HepG2 (cell line): ENCODE data around the gene PODXL. TPM values are rescaled to one million over a fixed set of nuclear protein-coding genes. Genes with fewer than 3 reads are reported as not detected.

Source experiments
- ATAC-seq: fragments of 200-7000 bp; cut with Tn5 transposase; 3 replicates; pipeline ENCODE4 v1.9.1; 2020; ENCODE audit warnings: mild to moderate bottlenecking, moderate library complexity
- BruUV-seq: library from RNA; stranded (reverse); fragments of 400-500 nt; replicated peaks from 2 replicates; lab custom pipeline; 2021; lab: Mats Ljungman, UMichigan
- CTCF ChIA-PET: fragments of 300-600 bp; formaldehyde crosslinking; extraction: SDS; loops from one replicate; lab custom pipeline; 2021; ENCODE audit warnings: low total read pairs, inconsistent platforms, low intra/inter-chr PET ratio; lab: Yijun Ruan, JAX
- POLR2A ChIA-PET: fragments of 350-600 bp; sonication (Branson Sonifier 250); formaldehyde crosslinking; loops from one replicate; lab custom pipeline; 2020; ENCODE audit warnings: antibody characterized with exemption, inconsistent platforms; lab: Yijun Ruan, JAX
- DNase-seq: peaks from one replicate; pipeline ENCODE4 v3.0.0-alpha.2; 2015; ENCODE audit warnings: low spot score
- FAIRE-seq: peaks from 3 replicates; lab custom pipeline; 2011; peaks lifted over from hg19 to GRCh38; lab: Jason Lieb, UNC
- H2AFZ ChIP-seq: one replicate; pipeline ENCODE4 v1.6.1; 2011; ENCODE audit warnings: low read length, inconsistent platforms
- H3K27ac ChIP-seq: fragments of 300-600 bp; 3 replicates; pipeline ENCODE4 v1.8.0; 2011; ENCODE audit warnings: mixed run types, mild to moderate bottlenecking, mixed read lengths, low read length, inconsistent platforms; ENCODE audit not compliant: insufficient read depth; ENCODE audit errors: extremely low read length
- H3K27me3 ChIP-seq, 2 experiments: fragments of 200-600 bp in 1 of 2; 2 replicates in 1 of 2; 3 replicates in 1 of 2; pipeline versions ENCODE4 v1.6.0 to v1.8.0; 2011; ENCODE audit warnings: low read length in 2 of 2, mild to moderate bottlenecking in 2 of 2, moderate library complexity in 2 of 2, inconsistent platforms in 1 of 2; ENCODE audit not compliant: insufficient read depth in 2 of 2, control insufficient read depth in 1 of 2
- H3K36me3 ChIP-seq, 2 experiments: fragments of 200-600 bp in 1 of 2; replicated peaks in 1 of 2; 2 replicates in 1 of 2; 3 replicates in 1 of 2; pipeline versions ENCODE4 v1.5.1 to v1.8.0; 2011; ENCODE audit warnings: low read length in 2 of 2, inconsistent platforms in 1 of 2; ENCODE audit not compliant: insufficient read depth in 2 of 2, control insufficient read depth in 1 of 2
- H3K4me1 ChIP-seq: 2 replicates; pipeline ENCODE4 v1.5.1; 2012; ENCODE audit warnings: low read length, inconsistent platforms; ENCODE audit not compliant: insufficient read depth
- H3K4me2 ChIP-seq: 2 replicates; pipeline ENCODE4 v1.6.0; 2011; ENCODE audit warnings: low read depth, low read length, inconsistent platforms
- H3K4me3 ChIP-seq, 3 experiments: fragments of 200-600 bp in 1 of 3; sonication (generic), shearing (Covaris generic) in 1 of 3; replicated peaks in 1 of 3; 2 replicates each; pipeline ENCODE4 v1.5.1; 2011 to 2016; ENCODE audit warnings: low read length in 3 of 3, inconsistent platforms in 2 of 3, low read depth in 2 of 3, mild to moderate bottlenecking in 2 of 3, control low read depth in 1 of 3, mixed read lengths in 1 of 3; ENCODE audit not compliant: insufficient read depth in 1 of 3
- H3K79me2 ChIP-seq: one replicate; pipeline ENCODE4 v1.6.1; 2011; ENCODE audit warnings: low read length, inconsistent platforms; ENCODE audit not compliant: insufficient read depth
- H3K9ac ChIP-seq: 2 replicates; pipeline ENCODE4 v1.6.0; 2011; ENCODE audit warnings: mild to moderate bottlenecking, low read depth, low read length, inconsistent platforms; ENCODE audit not compliant: insufficient read depth
- H3K9me3 ChIP-seq: 2 replicates; pipeline ENCODE4 v1.5.1; 2012; ENCODE audit warnings: mild to moderate bottlenecking, low read length
- H4K20me1 ChIP-seq: 2 replicates; pipeline ENCODE4 v1.6.0; 2011; ENCODE audit warnings: inconsistent platforms, mild to moderate bottlenecking, low read length, moderate library complexity; ENCODE audit not compliant: insufficient read depth
- ELF3 ChIP-seq: IDR thresholded peaks from 2 replicates; pipeline ENCODE4 v1.6.1; 2016; ENCODE audit warnings: missing genetic modification reagents, missing compliant biosample characterization
- KLF6 ChIP-seq: IDR thresholded peaks from 2 replicates; pipeline ENCODE4 v1.8.0; 2016; ENCODE audit warnings: missing biosample characterization, missing genetic modification reagents
- MYNN ChIP-seq: sonication (generic); formaldehyde crosslinking; IDR thresholded peaks from 2 replicates; pipeline ENCODE4 v1.4.0; 2020; ENCODE audit warnings: mild to moderate bottlenecking, low read depth, missing genetic modification reagents
- NCOA5 ChIP-seq: sonication (generic); formaldehyde crosslinking; IDR thresholded peaks from 2 replicates; pipeline ENCODE4 v1.4.0; 2020; ENCODE audit warnings: missing genetic modification reagents
- REL ChIP-seq: sonication (generic); formaldehyde crosslinking; conservative IDR thresholded peaks from 2 replicates; pipeline ENCODE4 v1.8.0; 2022; ENCODE audit warnings: mild to moderate bottlenecking, missing genetic modification reagents, moderate library complexity
- USF2 ChIP-seq, 2 experiments: sonication (generic) in 1 of 2; formaldehyde crosslinking in 1 of 2; IDR thresholded peaks; 2 replicates each; pipeline versions ENCODE4 v1.5.1 to v1.6.1; 2011 to 2020; ENCODE audit warnings: borderline replicate concordance in 1 of 2, low read depth in 1 of 2, low read length in 1 of 2, mild to moderate bottlenecking in 1 of 2, missing genetic modification reagents in 1 of 2, moderate library complexity in 1 of 2
- ZBTB26 ChIP-seq: IDR thresholded peaks from 2 replicates; pipeline ENCODE4 v1.6.1; 2016; ENCODE audit warnings: missing compliant biosample characterization, missing genetic modification reagents, borderline replicate concordance
- ZNF552 ChIP-seq: sonication (generic); formaldehyde crosslinking; IDR thresholded peaks from 2 replicates; pipeline ENCODE4 v1.9.0; 2022; ENCODE audit warnings: missing genetic modification reagents, mild to moderate bottlenecking, borderline replicate concordance
- ZNF839 ChIP-seq: sonication (generic); formaldehyde crosslinking; IDR thresholded peaks from 2 replicates; pipeline ENCODE4 v1.4.0; 2020; ENCODE audit warnings: missing genetic modification reagents, mild to moderate bottlenecking, borderline replicate concordance
- WGBS: methylation state at CpG from one replicate; pipeline ENCODE4 v1.1.6; 2017; ENCODE audit warnings: low lambda C conversion rate; 5-methylcytosine and 5-hydroxymethylcytosine counted together
- in situ Hi-C: cut with HindIII; loops from 2 replicates; pipeline ENCODE4 v1.10.0; 2017; ENCODE audit warnings: low pct_unique_long_range_greater_than_20kb; ENCODE audit not compliant: extremely low pct_ligation_motif_present
- intact Hi-C: fragments of 100-400 bp; cut with micrococcal nuclease; formaldehyde crosslinking; loops from one replicate; pipeline ENCODE4 v1.10.0; 2022; ENCODE audit not compliant: unreplicated experiment
- polyA plus RNA-seq, 8 experiments: library from polyadenylated mRNA; depleted of rRNA in 3 of 8; stranded (reverse) in 7 of 8; unstranded in 1 of 8; fragments of >200 nt; fragmentation: Illumina TruSeq in 4 of 8; extraction: Trizol in 4 of 8; gene quantifications; 2 replicates each; pipeline versions ENCODE4 v1.2.1 to v1.2.3, GENCODE V29; 2011 to 2016; ENCODE audit warnings: low read depth in 4 of 8, missing spikeins in 1 of 8, mixed read lengths in 1 of 8; ENCODE audit not compliant: insufficient read depth in 1 of 8
- total RNA-seq, 5 experiments: library from RNA; depleted of rRNA; stranded (reverse); fragments of >200 nt; fragmentation: Illumina TruSeq; extraction: Trizol; gene quantifications; 2 replicates each; pipeline ENCODE4 v1.2.3, GENCODE V29; 2016; ENCODE audit warnings: low read depth in 1 of 5
- TF ChIP-seq, protein P1 (sequence below): sonication (generic); formaldehyde crosslinking; IDR thresholded peaks from 2 replicates; pipeline ENCODE4 v1.5.0; 2020; ENCODE audit warnings: missing genetic modification reagents, mild to moderate bottlenecking, borderline replicate concordance
- TF ChIP-seq, protein P2 (sequence below): IDR thresholded peaks from 2 replicates; pipeline ENCODE4 v1.6.1; 2016; ENCODE audit warnings: missing compliant biosample characterization, missing genetic modification reagents, borderline replicate concordance

Gene PODXL
- total and polyA plus RNA-seq, 2 of the 13 experiments (the other 11 are each of a cell fraction or from before 2014, with no cell fraction given): 0.22 to 0.54 TPM

- 42% methylated on average over 9 of the region's 11 CpGs for WGBS
- CTCF ChIA-PET: no interaction called here
- TF ChIP-seq ZBTB26 (CRISPR knock-in tag) (no peak), REL (no peak), KLF6 (no peak), USF2 (IDR thresholded peaks at IDR 0.05; ENCODE audit: low read depth, low read length) (no peak), USF2 (CRISPR knock-in tag; IDR thresholded peaks at IDR 0.05; ENCODE audit: borderline replicate concordance) (no peak), ZNF839 (CRISPR knock-in tag) (no peak), NCOA5 (CRISPR knock-in tag) (no peak), ZNF552 (CRISPR knock-in tag) (no peak), MYNN (CRISPR knock-in tag) (no peak), ELF3 (no peak)
- TF ChIP-seq, protein P1, sequence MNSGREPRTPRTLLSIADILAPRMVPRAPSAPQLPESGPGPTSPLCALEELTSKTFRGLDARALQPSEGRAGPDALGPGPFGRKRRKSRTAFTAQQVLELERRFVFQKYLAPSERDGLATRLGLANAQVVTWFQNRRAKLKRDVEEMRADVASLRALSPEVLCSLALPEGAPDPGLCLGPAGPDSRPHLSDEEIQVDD (CRISPR knock-in tag): no peak
- TF ChIP-seq, protein P2, sequence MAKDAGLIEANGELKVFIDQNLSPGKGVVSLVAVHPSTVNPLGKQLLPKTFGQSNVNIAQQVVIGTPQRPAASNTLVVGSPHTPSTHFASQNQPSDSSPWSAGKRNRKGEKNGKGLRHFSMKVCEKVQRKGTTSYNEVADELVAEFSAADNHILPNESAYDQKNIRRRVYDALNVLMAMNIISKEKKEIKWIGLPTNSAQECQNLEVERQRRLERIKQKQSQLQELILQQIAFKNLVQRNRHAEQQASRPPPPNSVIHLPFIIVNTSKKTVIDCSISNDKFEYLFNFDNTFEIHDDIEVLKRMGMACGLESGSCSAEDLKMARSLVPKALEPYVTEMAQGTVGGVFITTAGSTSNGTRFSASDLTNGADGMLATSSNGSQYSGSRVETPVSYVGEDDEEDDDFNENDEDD (CRISPR knock-in tag): no peak
- intact Hi-C loops: no loop called here
- no peaks in the 10 kb centered on the region for H3K4me1 ChIP-seq
- in situ Hi-C loops: no loop called here
- H3K4me3 ChIP-seq: no peak overlapping the region
- no peaks in the 10 kb centered on the region for H3K79me2 ChIP-seq
- no TSS peak for BruUV-seq
- no peaks in the 10 kb centered on the region for H3K9me3 ChIP-seq
- H2AFZ ChIP-seq: no peak overlapping the region
- POLR2A ChIA-PET: no interaction called here
- ATAC-seq: no peak
- H3K9ac ChIP-seq: no peak overlapping the region
- H3K27ac ChIP-seq: no peak overlapping the region
- no peak for FAIRE-seq
- no peak overlapping the region for H3K4me2 ChIP-seq
- no peaks in the 10 kb centered on the region for H3K27me3 ChIP-seq
- no peak for DNase-seq
- no peaks in the 10 kb centered on the region for H3K36me3 ChIP-seq
- H4K20me1 ChIP-seq: no peaks in the 10 kb centered on the region
These were observed 37.8 kb downstream of the PODXL start for GRCh38 chr7:131518626-131519025.
